Amniotic stem cell (primary cell): ENCODE data around the gene CBARP.
A peak's percentile ranks its signal among the peaks of the same experiment; 100 is the strongest.
"Not testable (repeated sequence)": the region's sequence is repeated elsewhere in the genome, so short reads cannot be mapped to it uniquely, and the experiment has no call there.

Experiments used
- DNase-seq: peaks from one replicate; lab custom pipeline; 2025; lab: John Stamatoyannopoulos, UW

CBARP gene

GRCh38 chr19:1252221-1252820 lies 14.5 kb upstream of the CBARP start:
- peak; percentile 43 for DNase-seq

- no peak for DNase-seq
Measured at GRCh38 chr19:1251330-1252220, 13.8 kb upstream of the CBARP start.

GRCh38 chr19:1250437-1251260 lies 12.8 kb upstream of the CBARP start:
- DNase-seq, result no peak

- DNase-seq, result no peak
Measured at GRCh38 chr19:1249990-1250436, 12.2 kb upstream of the CBARP start.

GRCh38 chr19:1249298-1249989 lies 11.6 kb upstream of the CBARP start:
- peak; percentile 89 for DNase-seq

- DNase-seq, result peak; percentile 84
Measured at GRCh38 chr19:1248786-1249297, 11.0 kb upstream of the CBARP start.

GRCh38 chr19:1248139-1248785 lies 10.5 kb upstream of the CBARP start, which contains the start of gene MIDN:
Gene MIDN (plus strand): TSS chr19:1248583. CDS start chr19:1250297, 1,714 bp downstream.
- peak; percentile 84 for DNase-seq

GRCh38 chr19:1247748-1248138 lies 9.9 kb upstream of the CBARP start:
- no peak for DNase-seq

- not testable (repeated sequence) for DNase-seq
Measured at GRCh38 chr19:1246265-1247087, 8.7 kb upstream of the CBARP start.

GRCh38 chr19:1245494-1246264 lies 7.9 kb upstream of the CBARP start:
- no peak for DNase-seq

GRCh38 chr19:1244693-1245451 lies 7.1 kb upstream of the CBARP start:
- DNase-seq, result no peak

- peak; percentile 48 for DNase-seq
Measured at GRCh38 chr19:1243768-1244692, 6.2 kb upstream of the CBARP start.

- DNase-seq, result peak; percentile 83
Measured at GRCh38 chr19:1241417-1242095, 3.8 kb upstream of the CBARP start, which contains the start of gene ATP5F1D. Gene ATP5F1D (plus strand): TSS chr19:1241751. CDS start chr19:1241851, 100 bp downstream.

- DNase-seq, result no peak
Measured at GRCh38 chr19:1240925-1241324, 3.1 kb upstream of the CBARP start.

GRCh38 chr19:1239796-1240737 lies 2.3 kb upstream of the CBARP start:
- DNase-seq, result peak; percentile 56

- no peak for DNase-seq
Measured at GRCh38 chr19:1239420-1239795, 1.6 kb upstream of the CBARP start.
